Measurements from ENCODE around the gene NLGN2. TPM values are rescaled to one million over a fixed set of nuclear protein-coding genes. Genes with fewer than 3 reads are reported as not detected.

NLGN2 gene
- total and polyA plus RNA-seq, 7 donors: 2.8 to 11.5 (median 6.5) TPM

DNA sequence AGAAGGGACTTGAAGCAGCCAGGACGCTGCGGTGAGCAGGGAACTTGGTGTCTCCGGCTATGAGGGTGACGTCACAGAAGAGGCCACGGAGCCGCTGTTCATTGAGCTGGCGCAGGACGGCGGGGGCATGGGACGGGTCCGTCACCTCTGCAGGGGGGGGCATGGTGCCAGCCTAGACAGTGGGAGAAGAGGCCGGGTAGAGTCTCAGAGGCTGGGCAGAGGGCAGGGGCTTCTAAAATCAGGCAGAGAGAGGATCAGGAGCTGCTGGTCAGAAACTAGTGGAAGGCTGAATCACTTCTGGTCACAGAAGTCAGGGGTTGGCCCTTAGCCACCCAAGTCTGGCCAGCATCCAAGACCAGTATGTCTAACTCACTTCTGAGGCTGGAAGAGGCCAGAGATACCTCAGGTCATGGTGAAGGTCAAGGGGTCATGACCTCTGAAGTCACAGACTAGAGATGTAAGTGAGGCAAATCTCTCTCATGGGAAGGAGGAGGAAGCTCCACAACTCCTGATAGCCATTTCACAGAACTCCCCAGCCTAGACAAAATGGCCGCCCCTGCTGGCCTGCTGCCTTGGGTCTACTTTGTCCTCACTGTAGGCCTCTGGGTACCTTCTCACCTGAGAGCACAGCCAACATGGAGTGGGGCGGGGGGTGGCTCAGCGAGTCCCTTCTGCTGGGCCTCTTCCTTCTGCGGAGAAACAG is 59.1 kb downstream of the NLGN2 start:
- intact Hi-C loops (cut with DNase I): no loop called here
- peak overlapping the region; percentile 66 for H3K27ac ChIP-seq
- DNase-seq (peak; percentile 83 to 90), ATAC-seq (peak; percentile 62 to 73 (median 66))
- WGBS, 3 donors: 40 to 68% (median 48%) methylated on average over 15 to 16 of the region's 16 CpGs
- no peak overlapping the region for H3K4me3 ChIP-seq
- peaks cover 31% of the 10 kb centered on the region for H3K4me1 ChIP-seq
- TF ChIP-seq, protein P1, sequence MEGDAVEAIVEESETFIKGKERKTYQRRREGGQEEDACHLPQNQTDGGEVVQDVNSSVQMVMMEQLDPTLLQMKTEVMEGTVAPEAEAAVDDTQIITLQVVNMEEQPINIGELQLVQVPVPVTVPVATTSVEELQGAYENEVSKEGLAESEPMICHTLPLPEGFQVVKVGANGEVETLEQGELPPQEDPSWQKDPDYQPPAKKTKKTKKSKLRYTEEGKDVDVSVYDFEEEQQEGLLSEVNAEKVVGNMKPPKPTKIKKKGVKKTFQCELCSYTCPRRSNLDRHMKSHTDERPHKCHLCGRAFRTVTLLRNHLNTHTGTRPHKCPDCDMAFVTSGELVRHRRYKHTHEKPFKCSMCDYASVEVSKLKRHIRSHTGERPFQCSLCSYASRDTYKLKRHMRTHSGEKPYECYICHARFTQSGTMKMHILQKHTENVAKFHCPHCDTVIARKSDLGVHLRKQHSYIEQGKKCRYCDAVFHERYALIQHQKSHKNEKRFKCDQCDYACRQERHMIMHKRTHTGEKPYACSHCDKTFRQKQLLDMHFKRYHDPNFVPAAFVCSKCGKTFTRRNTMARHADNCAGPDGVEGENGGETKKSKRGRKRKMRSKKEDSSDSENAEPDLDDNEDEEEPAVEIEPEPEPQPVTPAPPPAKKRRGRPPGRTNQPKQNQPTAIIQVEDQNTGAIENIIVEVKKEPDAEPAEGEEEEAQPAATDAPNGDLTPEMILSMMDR (IDR thresholded peaks at IDR 0.05): no peak
- no peaks in the 10 kb centered on the region for H3K27me3 ChIP-seq (ENCODE audit: insufficient read depth in 3 of 3, low read length in 2 of 3)
- H3K36me3 ChIP-seq (ENCODE audit: insufficient read depth in 1 of 2, low read depth in 1 of 2): peaks cover 0 to 44% of the 10 kb centered on the region in 2 donors
- H3K9me3 ChIP-seq: no peaks in the 10 kb centered on the region

DNA sequence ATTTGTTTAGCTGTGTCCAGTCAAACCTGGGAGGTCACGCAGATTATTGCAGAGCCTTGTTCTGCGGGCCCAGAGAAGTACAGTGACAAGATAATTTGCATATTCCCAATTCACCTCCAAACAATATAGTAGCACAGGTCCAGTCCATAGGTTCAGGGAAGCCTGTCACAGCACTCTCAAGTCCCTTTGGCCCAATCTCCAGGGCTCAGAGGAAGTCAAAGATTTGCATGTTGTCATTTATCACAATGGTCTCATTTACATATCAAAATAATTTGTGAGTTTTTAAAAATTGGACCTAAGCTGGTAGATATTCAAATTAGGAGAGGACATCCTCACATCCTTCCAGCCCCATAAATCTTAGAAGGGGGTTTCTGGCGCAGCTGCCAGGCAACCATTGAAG is 59.9 kb downstream of the NLGN2 start:
- peaks cover 0 to 37% of the 10 kb centered on the region in 2 donors for H3K36me3 ChIP-seq (ENCODE audit: insufficient read depth in 1 of 2, low read depth in 1 of 2)
- DNase-seq (no peak), ATAC-seq (no peak)
- peaks cover 31% of the 10 kb centered on the region for H3K4me1 ChIP-seq
- H3K27ac ChIP-seq: peak overlapping the region; percentile 66
- intact Hi-C loops (cut with DNase I): no loop called here
- no peaks in the 10 kb centered on the region for H3K27me3 ChIP-seq (ENCODE audit: insufficient read depth in 3 of 3, low read length in 2 of 3)
- H3K9me3 ChIP-seq: no peaks in the 10 kb centered on the region
- no peak overlapping the region for H3K4me3 ChIP-seq
- TF ChIP-seq, protein P1 (IDR thresholded peaks at IDR 0.05): no peak
- WGBS, 3 donors: 90 to 96% (median 90%) methylated on average over 3 of the region's 3 CpGs

GRCh38 chr17:7468290-7468689 is 60.6 kb downstream of the NLGN2 start:
- 90 to 95% (median 94%) methylated on average over 11 of the region's 11 CpGs for whole genome bisulfite sequencing, 3 donors
- TF ChIP-seq, protein P1 (IDR thresholded peaks at IDR 0.05): no peak
- ATAC-seq (no peak), DNase-seq (no peak)
- Histone ChIP-seq H3K4me1 (peaks cover 32% of the 10 kb centered on the region), H3K27ac (peak overlapping the region; percentile 23), H3K36me3 (ENCODE audit: insufficient read depth in 1 of 2, low read depth in 1 of 2) (peaks cover 0 to 31% of the 10 kb centered on the region in 2 donors), H3K9me3 (no peaks in the 10 kb centered on the region), H3K4me3 (no peak overlapping the region), H3K27me3 (ENCODE audit: insufficient read depth in 3 of 3, low read length in 2 of 3) (no peaks in the 10 kb centered on the region)
- intact Hi-C loops (cut with DNase I): no loop called here

DNA sequence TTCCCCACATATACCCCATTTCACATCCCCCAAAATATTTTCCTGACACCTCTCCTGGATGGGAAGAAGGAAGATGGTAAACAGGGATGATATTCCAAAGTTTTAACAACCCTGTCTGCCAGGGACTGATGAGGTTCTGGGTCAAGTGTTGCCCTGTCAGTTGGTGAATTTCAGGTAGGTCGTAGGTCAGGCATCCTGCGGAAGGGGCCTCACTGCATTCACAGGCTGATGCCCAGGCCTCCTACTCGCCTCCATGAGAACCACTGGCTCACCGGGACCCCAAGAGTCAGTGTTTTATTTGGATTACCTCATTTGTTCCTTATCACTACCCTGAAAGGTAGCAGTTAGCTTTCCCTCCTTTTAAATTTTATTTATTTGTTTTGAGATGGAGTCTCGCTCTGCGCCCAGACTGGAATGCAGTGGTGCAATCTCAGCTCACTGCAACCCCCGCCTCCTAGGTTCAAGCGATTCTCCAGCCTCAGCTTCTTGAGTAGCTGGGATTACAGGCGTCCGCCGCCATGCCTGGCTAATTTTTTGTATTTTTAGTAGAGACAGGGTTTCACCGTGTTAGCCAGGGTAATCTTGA is 61.3 kb downstream of the NLGN2 start:
- no peak overlapping the region for H3K4me3 ChIP-seq
- intact Hi-C loops (cut with DNase I): no loop called here
- H3K27me3 ChIP-seq (ENCODE audit: insufficient read depth in 3 of 3, low read length in 2 of 3): no peaks in the 10 kb centered on the region
- peaks cover 0 to 24% of the 10 kb centered on the region in 2 donors for H3K36me3 ChIP-seq (ENCODE audit: insufficient read depth in 1 of 2, low read depth in 1 of 2)
- DNase-seq (no peak), ATAC-seq (no peak)
- H3K27ac ChIP-seq: no peak overlapping the region
- 69 to 86% (median 76%) methylated on average over 12 of the region's 12 CpGs for WGBS, 3 donors
- no peaks in the 10 kb centered on the region for H3K9me3 ChIP-seq
- peaks cover 37% of the 10 kb centered on the region for H3K4me1 ChIP-seq
- TF ChIP-seq, protein P1 (IDR thresholded peaks at IDR 0.05): no peak

Other genes with a start within 250 kb of the NLGN2 start
Only the 30 nearest of the 39 such genes appear.
- 10 to 100 TPM; 11.4 to 19.6 (median 13.8) TPM for gene DVL2, start 173.3 kb upstream of the NLGN2 start, total RNA-seq
- gene DVL2, start 173.3 kb upstream of the NLGN2 start, polyA plus RNA-seq: 10 to 100 TPM; 10.0 to 22.1 (median 10.0) TPM
- 10 to 100 TPM; 20.9 to 28.8 (median 27.7) TPM for gene PHF23, start 168.4 kb upstream of the NLGN2 start, total RNA-seq
- gene PHF23, start 168.4 kb upstream of the NLGN2 start, polyA plus RNA-seq: 10 to 100 TPM; 24.0 to 43.3 (median 29.4) TPM
- gene GABARAP, start 165.4 kb upstream of the NLGN2 start, total RNA-seq: 100 to 1,000 TPM; 447 to 492 (median 481) TPM
- gene GABARAP, start 165.4 kb upstream of the NLGN2 start, polyA plus RNA-seq: 100 to 1,000 TPM; 344 to 569 (median 510) TPM
- gene CTDNEP1, start 156.1 kb upstream of the NLGN2 start, total RNA-seq: 100 to 1,000 TPM; 208 to 332 (median 254) TPM
- 100 to 1,000 TPM; 171 to 281 (median 196) TPM for gene CTDNEP1, start 156.1 kb upstream of the NLGN2 start, polyA plus RNA-seq
- 10 to 100 TPM; 55.7 to 87.0 (median 74.8) TPM for gene ELP5, start 155.6 kb upstream of the NLGN2 start, total RNA-seq
- gene ELP5, start 155.6 kb upstream of the NLGN2 start, polyA plus RNA-seq: 100 to 1,000 TPM in 1 of 3 donors, 10 to 100 TPM in 2; 50.4 to 104 (median 86.0) TPM
- 1 to 10 TPM in 2 of 4 donors, under 1 TPM in 1, not detected in 1; 0.57 to 1.0 (median 1.0) TPM for gene CLDN7, start 145.4 kb upstream of the NLGN2 start, total RNA-seq
- gene CLDN7, start 145.4 kb upstream of the NLGN2 start, polyA plus RNA-seq: 1 to 10 TPM in 1 of 3 donors, under 1 TPM in 2; 0.48 to 1.1 (median 0.83) TPM
- gene SLC2A4, start 126.1 kb upstream of the NLGN2 start, total RNA-seq: 100 to 1,000 TPM in 3 of 4 donors, 10 to 100 TPM in 1; 50.9 to 257 (median 139) TPM
- gene SLC2A4, start 126.1 kb upstream of the NLGN2 start, polyA plus RNA-seq: 100 to 1,000 TPM in 1 of 3 donors, 10 to 100 TPM in 2; 19.4 to 127 (median 33.8) TPM
- gene YBX2, start 113.2 kb upstream of the NLGN2 start, total RNA-seq: 1 to 10 TPM in 1 of 4 donors, under 1 TPM in 3; 0.37 to 1.0 (median 0.75) TPM
- gene YBX2, start 113.2 kb upstream of the NLGN2 start, polyA plus RNA-seq: 1 to 10 TPM in 1 of 3 donors, under 1 TPM in 2; 0.14 to 1.8 (median 0.21) TPM
- 100 to 1,000 TPM; 293 to 730 (median 567) TPM for gene EIF5A, start 100.2 kb upstream of the NLGN2 start, total RNA-seq
- gene EIF5A, start 100.2 kb upstream of the NLGN2 start, polyA plus RNA-seq: 1,000 to 10,000 TPM in 1 of 3 donors, 100 to 1,000 TPM in 2; 468 to 1,107 (median 518) TPM
- 100 to 1,000 TPM in 1 of 4 donors, 10 to 100 TPM in 3; 71.8 to 101 (median 82.5) TPM for gene GPS2, start 92.5 kb upstream of the NLGN2 start, total RNA-seq
- 100 to 1,000 TPM; 139 to 197 (median 146) TPM for gene GPS2, start 92.5 kb upstream of the NLGN2 start, polyA plus RNA-seq
- gene NEURL4, start 78.5 kb upstream of the NLGN2 start, total RNA-seq: 10 to 100 TPM; 24.0 to 53.8 (median 32.6) TPM
- gene NEURL4, start 78.5 kb upstream of the NLGN2 start, polyA plus RNA-seq: 10 to 100 TPM; 20.7 to 38.7 (median 22.9) TPM
- 10 to 100 TPM; 12.2 to 20.7 (median 15.7) TPM for gene ACAP1, start 71.3 kb upstream of the NLGN2 start, total RNA-seq
- gene ACAP1, start 71.3 kb upstream of the NLGN2 start, polyA plus RNA-seq: 10 to 100 TPM in 1 of 3 donors, 1 to 10 TPM in 2; 1.9 to 11.9 (median 2.4) TPM
- 1 to 10 TPM; 4.5 to 5.2 (median 5.1) TPM for gene KCTD11, start 55.7 kb upstream of the NLGN2 start, total RNA-seq
- gene KCTD11, start 55.7 kb upstream of the NLGN2 start, polyA plus RNA-seq: 10 to 100 TPM in 1 of 3 donors, 1 to 10 TPM in 2; 2.9 to 13.2 (median 9.9) TPM
- gene TMEM95, start 52.7 kb upstream of the NLGN2 start, total RNA-seq: not detected
- not detected for gene TMEM95, start 52.7 kb upstream of the NLGN2 start, polyA plus RNA-seq
- gene TNK1, start 26.8 kb upstream of the NLGN2 start, total RNA-seq: under 1 TPM; 0.56 to 0.86 (median 0.78) TPM
- 1 to 10 TPM in 1 of 3 donors, under 1 TPM in 2; 0.57 to 1.7 (median 0.98) TPM for gene TNK1, start 26.8 kb upstream of the NLGN2 start, polyA plus RNA-seq
- gene PLSCR3, start 13.3 kb upstream of the NLGN2 start, total RNA-seq: 10 to 100 TPM; 13.9 to 16.2 (median 15.1) TPM
- gene PLSCR3, start 13.3 kb upstream of the NLGN2 start, polyA plus RNA-seq: 10 to 100 TPM; 16.6 to 20.5 (median 18.7) TPM
- gene TMEM256, start 3.7 kb upstream of the NLGN2 start, total RNA-seq: 10 to 100 TPM; 47.1 to 80.4 (median 53.5) TPM
- gene TMEM256, start 3.7 kb upstream of the NLGN2 start, polyA plus RNA-seq: 10 to 100 TPM; 62.4 to 75.4 (median 69.7) TPM
- not detected for gene SPEM1, start 12.5 kb downstream of the NLGN2 start, total RNA-seq
- gene SPEM1, start 12.5 kb downstream of the NLGN2 start, polyA plus RNA-seq: under 1 TPM in 1 of 3 donors, not detected in 2; 0.06 TPM
- not detected for gene SPEM2, start 17.8 kb downstream of the NLGN2 start, total RNA-seq
- gene SPEM2, start 17.8 kb downstream of the NLGN2 start, polyA plus RNA-seq: under 1 TPM in 1 of 3 donors, not detected in 2; 0.03 TPM
- gene SPEM3, start 21.0 kb downstream of the NLGN2 start, total RNA-seq: not detected
- gene SPEM3, start 21.0 kb downstream of the NLGN2 start, polyA plus RNA-seq: under 1 TPM in 1 of 3 donors, not detected in 2; 0.01 TPM
- under 1 TPM; 0.41 to 0.95 (median 0.68) TPM for gene TMEM102, start 27.6 kb downstream of the NLGN2 start, total RNA-seq
- 1 to 10 TPM in 2 of 3 donors, under 1 TPM in 1; 0.84 to 3.2 (median 1.7) TPM for gene TMEM102, start 27.6 kb downstream of the NLGN2 start, polyA plus RNA-seq
- 10 to 100 TPM in 3 of 4 donors, 1 to 10 TPM in 1; 2.7 to 21.1 (median 10.1) TPM for gene FGF11, start 31.7 kb downstream of the NLGN2 start, total RNA-seq
- gene FGF11, start 31.7 kb downstream of the NLGN2 start, polyA plus RNA-seq: 1 to 10 TPM; 2.0 to 4.4 (median 3.7) TPM
- 100 to 1,000 TPM; 107 to 190 (median 147) TPM for gene CHRNB1, start 37.2 kb downstream of the NLGN2 start, total RNA-seq
- gene CHRNB1, start 37.2 kb downstream of the NLGN2 start, polyA plus RNA-seq: 100 to 1,000 TPM in 1 of 3 donors, 10 to 100 TPM in 2; 73.0 to 118 (median 91.7) TPM
- 10 to 100 TPM; 29.3 to 43.2 (median 35.5) TPM for gene ZBTB4, start 71.8 kb downstream of the NLGN2 start, total RNA-seq
- gene ZBTB4, start 71.8 kb downstream of the NLGN2 start, polyA plus RNA-seq: 10 to 100 TPM; 10.3 to 20.2 (median 13.5) TPM
- not detected for gene SLC35G6, start 73.6 kb downstream of the NLGN2 start, total RNA-seq
- under 1 TPM in 1 of 3 donors, not detected in 2; 0.05 TPM for gene SLC35G6, start 73.6 kb downstream of the NLGN2 start, polyA plus RNA-seq
- 10 to 100 TPM; 42.7 to 74.3 (median 56.9) TPM for gene POLR2A, start 76.5 kb downstream of the NLGN2 start, total RNA-seq
- 10 to 100 TPM in 2 of 3 donors, 1 to 10 TPM in 1; 8.0 to 68.7 (median 15.0) TPM for gene POLR2A, start 76.5 kb downstream of the NLGN2 start, polyA plus RNA-seq
- 10 to 100 TPM; 14.3 to 23.4 (median 15.6) TPM for gene TNFSF12, start 141.2 kb downstream of the NLGN2 start, total RNA-seq
- gene TNFSF12, start 141.2 kb downstream of the NLGN2 start, polyA plus RNA-seq: 10 to 100 TPM; 10.2 to 18.9 (median 13.8) TPM
- 1 to 10 TPM; 4.0 to 5.4 (median 4.5) TPM for gene TNFSF13, start 150.9 kb downstream of the NLGN2 start, total RNA-seq
- 1 to 10 TPM; 2.8 to 4.3 (median 3.1) TPM for gene TNFSF13, start 150.9 kb downstream of the NLGN2 start, polyA plus RNA-seq
- gene SENP3, start 154.1 kb downstream of the NLGN2 start, total RNA-seq: 10 to 100 TPM; 24.0 to 40.7 (median 38.3) TPM
- 10 to 100 TPM; 44.1 to 90.5 (median 76.1) TPM for gene SENP3, start 154.1 kb downstream of the NLGN2 start, polyA plus RNA-seq
- 10 to 100 TPM; 15.8 to 38.4 (median 26.4) TPM for gene CD68, start 171.8 kb downstream of the NLGN2 start, total RNA-seq
- gene CD68, start 171.8 kb downstream of the NLGN2 start, polyA plus RNA-seq: 100 to 1,000 TPM in 1 of 3 donors, 10 to 100 TPM in 2; 16.5 to 298 (median 21.8) TPM